KG1 (cell line): ENCODE results near the gene PNLIPRP1.

Source experiments
- DNase-seq: peaks from one replicate; lab custom pipeline; 2025; lab: John Stamatoyannopoulos, UW

The PNLIPRP1 gene

GRCh38 chr10:116599991-116600390 lies 9.2 kb downstream of the PNLIPRP1 start:
- DNase-seq = no peak

- no peak for DNase-seq
Measured at GRCh38 chr10:116602648-116603400, 12.1 kb downstream of the PNLIPRP1 start.

GRCh38 chr10:116606061-116606483 lies 15.3 kb downstream of the PNLIPRP1 start:
- no peak for DNase-seq

GRCh38 chr10:116607336-116607735 lies 16.6 kb downstream of the PNLIPRP1 start:
- DNase-seq = no peak

GRCh38 chr10:116608686-116609594 lies 18.2 kb downstream of the PNLIPRP1 start:
- DNase-seq = no peak

GRCh38 chr10:116610443-116611152 lies 19.8 kb downstream of the PNLIPRP1 start:
- no peak for DNase-seq

- DNase-seq = no peak
Measured at GRCh38 chr10:116611153-116611545, 20.4 kb downstream of the PNLIPRP1 start.

GRCh38 chr10:116612107-116612769 lies 21.5 kb downstream of the PNLIPRP1 start:
- DNase-seq = no peak

GRCh38 chr10:116613471-116613870 lies 22.7 kb downstream of the PNLIPRP1 start:
- no peak for DNase-seq

GRCh38 chr10:116614796-116615195 lies 24.0 kb downstream of the PNLIPRP1 start:
- no peak for DNase-seq

GRCh38 chr10:116615199-116615776 lies 24.5 kb downstream of the PNLIPRP1 start:
- DNase-seq = no peak

- no peak for DNase-seq
Measured at GRCh38 chr10:116620423-116621400, 30.0 kb downstream of the PNLIPRP1 start, which contains the start of gene PNLIPRP2. Gene PNLIPRP2 (plus strand): TSS chr10:116620953.

- DNase-seq = no peak
Measured at GRCh38 chr10:116621476-116621875, 30.7 kb downstream of the PNLIPRP1 start.

GRCh38 chr10:116621934-116622655 lies 31.3 kb downstream of the PNLIPRP1 start:
- DNase-seq = no peak

GRCh38 chr10:116625845-116626244 lies 35.1 kb downstream of the PNLIPRP1 start:
- DNase-seq = no peak

GRCh38 chr10:116626815-116627214 lies 36.1 kb downstream of the PNLIPRP1 start:
- DNase-seq = no peak

- DNase-seq = no peak
Measured at GRCh38 chr10:116627386-116627933, 36.7 kb downstream of the PNLIPRP1 start.

- no peak for DNase-seq
Measured at GRCh38 chr10:116629340-116629739, 38.6 kb downstream of the PNLIPRP1 start.

- DNase-seq = no peak
Measured at GRCh38 chr10:116630020-116630419, 39.3 kb downstream of the PNLIPRP1 start.
